LNCaP clone FGC (cell line): Measurements from ENCODE around the gene SMYD1.

Experiments used
- DNase-seq: peaks from one replicate; pipeline ENCODE4 v3.0.0-alpha.2; 2011; ENCODE audit warnings: low read depth
- H3K4me3 ChIP-seq: 2 replicates; pipeline ENCODE4 v1.5.1; 2011; ENCODE audit warnings: mild to moderate bottlenecking, low read depth, low read length, control low read depth
- TF ChIP-seq, protein P1 (sequence below): IDR thresholded peaks from 2 replicates; pipeline ENCODE4 v1.5.1; 2012; ENCODE audit warnings: mild to moderate bottlenecking; ENCODE audit not compliant: control insufficient read depth, insufficient read depth; ENCODE audit errors: extremely low read depth

The SMYD1 gene

DNA sequence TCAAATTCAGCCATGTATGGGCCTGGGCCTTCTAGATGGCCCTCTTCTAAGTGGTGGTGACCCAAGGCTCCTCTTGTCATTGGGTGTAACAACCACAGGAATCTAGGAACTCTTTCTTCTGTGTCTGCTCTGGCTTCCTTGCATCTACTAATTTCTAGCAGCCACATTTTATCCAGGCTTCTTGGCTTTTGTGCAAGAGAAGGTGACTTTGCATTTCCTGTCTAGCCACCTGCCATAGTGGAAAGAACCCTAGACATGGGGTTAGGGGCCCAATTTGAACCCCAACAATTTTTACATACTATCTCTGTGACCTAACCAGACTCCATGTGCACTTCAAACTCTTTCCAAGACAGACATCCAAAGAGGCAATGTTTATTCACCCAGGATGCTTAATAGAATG lies 25.1 kb downstream of the SMYD1 start:
- H3K4me3 ChIP-seq: no peak overlapping the region
- TF ChIP-seq, protein P1, sequence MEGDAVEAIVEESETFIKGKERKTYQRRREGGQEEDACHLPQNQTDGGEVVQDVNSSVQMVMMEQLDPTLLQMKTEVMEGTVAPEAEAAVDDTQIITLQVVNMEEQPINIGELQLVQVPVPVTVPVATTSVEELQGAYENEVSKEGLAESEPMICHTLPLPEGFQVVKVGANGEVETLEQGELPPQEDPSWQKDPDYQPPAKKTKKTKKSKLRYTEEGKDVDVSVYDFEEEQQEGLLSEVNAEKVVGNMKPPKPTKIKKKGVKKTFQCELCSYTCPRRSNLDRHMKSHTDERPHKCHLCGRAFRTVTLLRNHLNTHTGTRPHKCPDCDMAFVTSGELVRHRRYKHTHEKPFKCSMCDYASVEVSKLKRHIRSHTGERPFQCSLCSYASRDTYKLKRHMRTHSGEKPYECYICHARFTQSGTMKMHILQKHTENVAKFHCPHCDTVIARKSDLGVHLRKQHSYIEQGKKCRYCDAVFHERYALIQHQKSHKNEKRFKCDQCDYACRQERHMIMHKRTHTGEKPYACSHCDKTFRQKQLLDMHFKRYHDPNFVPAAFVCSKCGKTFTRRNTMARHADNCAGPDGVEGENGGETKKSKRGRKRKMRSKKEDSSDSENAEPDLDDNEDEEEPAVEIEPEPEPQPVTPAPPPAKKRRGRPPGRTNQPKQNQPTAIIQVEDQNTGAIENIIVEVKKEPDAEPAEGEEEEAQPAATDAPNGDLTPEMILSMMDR: no peak
- DNase-seq: no peak

DNA sequence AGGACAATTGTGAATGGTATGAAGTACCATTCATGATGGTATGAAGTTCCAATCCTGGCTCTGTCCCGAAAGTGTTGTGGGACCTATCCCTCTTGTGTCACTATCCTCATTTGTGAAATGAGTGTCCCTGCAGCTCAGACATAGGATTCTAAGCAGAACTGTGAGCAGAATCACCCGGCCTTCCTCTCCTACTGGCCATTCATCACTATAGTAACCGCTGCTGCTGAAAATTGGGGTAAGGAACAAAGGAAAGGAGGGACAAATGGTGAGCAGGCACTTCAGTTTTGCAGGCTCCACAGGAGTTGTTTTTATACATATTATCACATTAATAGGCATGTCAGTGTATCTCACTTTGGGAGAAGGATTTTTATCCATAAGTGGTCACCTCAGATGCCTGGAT lies 27.4 kb downstream of the SMYD1 start:
- DNase-seq: no peak
- H3K4me3 ChIP-seq: no peak overlapping the region
- TF ChIP-seq, protein P1: no peak

DNA sequence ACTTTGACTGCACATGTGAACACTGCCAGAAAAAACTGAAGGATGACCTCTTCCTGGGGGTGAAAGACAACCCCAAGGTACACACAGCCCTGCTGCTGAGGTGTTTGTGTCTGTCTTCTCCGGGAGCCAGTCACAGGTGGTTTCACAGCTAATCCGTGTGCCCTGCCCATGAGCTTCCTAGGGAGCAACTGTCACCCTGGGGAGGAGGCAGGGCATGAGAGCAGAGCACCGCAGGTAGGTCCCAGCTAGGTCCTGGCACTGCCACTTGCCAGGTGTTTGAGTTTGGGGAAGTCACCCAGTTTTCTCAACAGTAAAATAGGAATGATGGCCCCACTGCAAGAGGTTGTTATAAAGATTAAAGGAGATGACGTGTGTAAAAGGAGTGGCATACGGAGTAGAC lies 29.1 kb downstream of the SMYD1 start:
- TF ChIP-seq, protein P1: no peak
- DNase-seq: no peak
- H3K4me3 ChIP-seq: no peak overlapping the region

DNA sequence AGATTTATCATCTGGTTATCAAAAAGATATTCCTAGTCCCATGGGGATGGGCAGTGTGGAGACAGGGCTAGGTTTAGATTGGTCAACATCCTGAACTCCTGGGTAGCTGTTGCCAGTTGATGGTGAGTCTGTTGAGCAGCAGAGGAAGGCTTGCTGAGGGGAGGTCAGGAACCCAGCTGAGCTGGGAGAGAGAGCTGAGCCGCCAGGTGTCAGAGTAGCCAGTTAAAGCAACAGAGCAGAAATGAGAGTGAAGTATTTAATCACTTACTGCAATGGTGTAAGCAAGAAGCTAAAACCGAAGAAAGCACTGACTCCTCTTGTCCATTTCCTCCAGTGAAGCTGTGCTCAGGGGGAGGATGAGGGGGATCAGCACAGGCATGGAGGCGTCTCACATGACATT lies 29.6 kb downstream of the SMYD1 start:
- DNase-seq: no peak
- no peak overlapping the region for H3K4me3 ChIP-seq
- TF ChIP-seq, protein P1: no peak

DNA sequence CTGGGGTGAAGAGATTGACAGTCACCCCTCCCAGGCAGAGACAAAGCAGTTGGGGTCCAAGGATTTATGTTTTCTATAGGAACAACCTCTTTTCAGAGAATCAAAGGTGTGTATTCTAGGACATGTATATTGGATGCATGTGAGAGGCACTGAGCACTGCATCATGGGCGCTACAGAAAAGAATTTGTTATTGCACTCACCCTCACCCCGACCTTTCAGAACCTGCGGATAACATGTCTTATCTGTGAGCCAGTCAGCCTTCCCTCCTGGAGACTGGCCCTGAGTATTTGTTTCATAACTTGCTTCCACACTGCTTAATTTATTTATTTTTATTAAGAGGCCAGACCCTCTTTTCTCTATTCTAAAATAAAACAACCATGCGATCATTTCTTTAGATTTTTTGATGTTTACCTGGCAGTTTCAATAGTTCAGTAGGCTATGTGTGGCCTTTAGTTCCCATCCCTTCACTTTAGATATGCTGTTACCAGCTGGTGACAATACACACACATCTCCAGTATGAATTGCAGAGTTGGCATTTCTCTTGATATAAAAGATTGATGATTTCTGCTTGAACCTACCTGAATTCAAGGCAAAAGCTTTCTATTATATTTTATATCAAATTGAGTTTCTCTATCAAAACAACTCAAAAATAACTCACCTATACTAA lies 30.4 kb downstream of the SMYD1 start:
- DNase-seq: no peak
- TF ChIP-seq, protein P1: no peak
- H3K4me3 ChIP-seq: no peak overlapping the region

DNA sequence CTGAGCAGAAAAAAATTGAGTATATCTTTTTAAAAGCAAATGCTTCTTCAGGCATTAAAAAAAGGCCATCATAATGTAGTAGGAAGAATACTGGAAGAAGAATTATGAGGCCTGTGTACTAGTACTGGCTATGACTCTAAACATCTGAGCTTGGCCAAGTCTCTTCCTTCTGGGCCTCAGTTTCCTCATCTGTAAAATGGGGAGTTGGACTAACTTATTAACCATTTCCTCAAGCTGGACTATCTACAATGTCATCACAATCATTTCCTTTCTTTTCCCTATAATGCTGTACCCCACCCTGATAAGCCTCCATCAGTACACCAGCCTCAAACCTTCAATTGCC lies 30.9 kb downstream of the SMYD1 start:
- TF ChIP-seq, protein P1: no peak
- no peak overlapping the region for H3K4me3 ChIP-seq
- DNase-seq: no peak

DNA sequence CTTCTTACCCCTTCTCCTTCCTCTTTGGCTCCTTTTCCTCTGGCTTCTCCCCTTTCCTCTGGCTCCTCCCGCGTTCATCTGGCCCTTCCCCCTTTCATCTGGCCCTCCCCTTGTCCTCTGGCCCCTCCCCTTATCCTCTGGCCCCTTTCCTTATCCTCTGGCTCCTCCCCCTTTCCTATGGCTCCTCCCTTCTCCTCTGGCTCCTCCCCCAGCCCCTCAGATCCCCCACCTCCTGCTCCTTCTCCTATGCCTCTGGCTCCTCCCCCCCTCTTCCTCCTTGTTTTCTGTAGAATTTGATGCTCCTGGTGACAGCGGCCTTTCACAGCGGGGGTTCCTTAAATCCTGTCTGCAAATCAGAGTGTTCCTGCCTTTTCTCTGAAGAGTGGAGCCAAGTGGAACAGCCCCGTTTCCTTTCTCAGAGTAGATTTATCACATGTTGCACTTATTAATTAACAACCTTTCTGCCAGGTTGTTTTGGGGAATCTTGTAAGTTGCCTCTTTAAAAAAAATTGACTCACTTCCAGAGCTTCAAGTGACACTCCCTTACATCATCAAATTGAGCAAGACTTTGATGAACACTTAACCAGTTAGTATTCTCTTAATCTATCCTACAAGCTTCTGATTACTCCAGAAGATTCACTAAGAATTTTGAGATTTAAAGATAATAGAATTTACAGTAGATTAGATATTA lies 32.3 kb downstream of the SMYD1 start:
- H3K4me3 ChIP-seq: no peak overlapping the region
- no peak for DNase-seq
- TF ChIP-seq, protein P1: no peak
